ENCODE measurements around the gene ZNF407. TPM values are rescaled to one million over a fixed set of nuclear protein-coding genes. Genes with fewer than 3 reads are reported as not detected.

The ZNF407 gene
- total and polyA plus RNA-seq, 7 experiments from 2014 or later = 6.8 to 31.3 (median 27.9) TPM

- H3K27ac ChIP-seq (ENCODE audit: low read depth, low read length) = no peak overlapping the region
- no peaks in the 10 kb centered on the region for H3K36me3 ChIP-seq (ENCODE audit: control insufficient read depth in 2 of 3, insufficient read depth in 3 of 3, low read length in 3 of 3)
- H3K9me3 ChIP-seq (ENCODE audit: control insufficient read depth in 2 of 3, low read length in 3 of 3) = no peaks in the 10 kb centered on the region
- H3K9me3 Mint-ChIP-seq = no peaks in the 10 kb centered on the region
- ChIA-PET POLR2A (no interaction called here), CTCF (no interaction called here)
- no peak overlapping the region for H3K4me3 Mint-ChIP-seq
- H3K36me3 Mint-ChIP-seq = peaks cover 0 to 35% (median 4%) of the 10 kb centered on the region in 5 donors
- no peak for DNase-seq
- H3K4me1 ChIP-seq (ENCODE audit: control insufficient read depth in 2 of 2, insufficient read depth in 2 of 2, low read length in 2 of 2) = no peaks in the 10 kb centered on the region
- no peak overlapping the region for H3K27ac Mint-ChIP-seq
- peaks cover 0 to 7% (median 0%) of the 10 kb centered on the region in 7 donors for H3K4me1 Mint-ChIP-seq
- no peaks in the 10 kb centered on the region for H3K27me3 ChIP-seq (ENCODE audit: control insufficient read depth in 2 of 2, insufficient read depth in 2 of 2, low read length in 2 of 2)
- no peak overlapping the region for H3K4me3 ChIP-seq (ENCODE audit: low read length)
- no peak for ATAC-seq
- intact Hi-C loops (cut with micrococcal nuclease) = no loop called here
- H3K27me3 Mint-ChIP-seq = no peaks in the 10 kb centered on the region
These were observed 456.4 kb downstream of the ZNF407 start for GRCh38 chr18:75054046-75054445.

DNA sequence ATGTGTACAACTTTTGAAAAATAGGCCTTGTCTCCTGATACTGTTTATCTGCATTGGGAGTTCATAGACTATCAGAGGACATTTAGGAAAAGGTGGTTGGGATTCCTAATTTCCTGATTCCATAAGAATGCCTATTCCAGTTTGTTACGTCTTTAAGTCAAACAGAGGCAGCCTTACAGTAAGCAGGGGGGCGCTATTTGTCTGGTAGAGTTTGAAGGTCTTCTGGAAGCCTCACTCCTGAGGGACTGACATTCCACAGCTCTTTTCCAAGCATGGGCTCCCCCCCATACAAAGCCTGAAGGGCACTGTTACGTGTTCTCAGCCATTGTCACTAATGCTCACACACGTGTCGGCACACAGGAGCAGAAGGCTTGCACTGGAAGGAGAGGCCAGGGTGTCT is 456.9 kb downstream of the ZNF407 start:
- Mint-ChIP-seq H3K27ac (no peak overlapping the region), H3K4me3 (no peak overlapping the region), H3K36me3 (peaks cover 0 to 38% (median 2%) of the 10 kb centered on the region in 5 donors), H3K4me1 (peaks cover 0 to 7% (median 0%) of the 10 kb centered on the region in 7 donors), H3K9me3 (no peaks in the 10 kb centered on the region), H3K27me3 (no peaks in the 10 kb centered on the region)
- H3K4me1 ChIP-seq (ENCODE audit: control insufficient read depth in 2 of 2, insufficient read depth in 2 of 2, low read length in 2 of 2) = no peaks in the 10 kb centered on the region
- DNase-seq (no peak), ATAC-seq (no peak)
- no peaks in the 10 kb centered on the region for H3K9me3 ChIP-seq (ENCODE audit: control insufficient read depth in 2 of 3, low read length in 3 of 3)
- intact Hi-C loops (cut with micrococcal nuclease) = no loop called here
- ChIA-PET POLR2A (no interaction called here), CTCF (no interaction called here)
- H3K36me3 ChIP-seq (ENCODE audit: control insufficient read depth in 2 of 3, insufficient read depth in 3 of 3, low read length in 3 of 3) = no peaks in the 10 kb centered on the region
- H3K27me3 ChIP-seq (ENCODE audit: control insufficient read depth in 2 of 2, insufficient read depth in 2 of 2, low read length in 2 of 2) = no peaks in the 10 kb centered on the region
- H3K27ac ChIP-seq (ENCODE audit: low read depth, low read length) = no peak overlapping the region
- no peak overlapping the region for H3K4me3 ChIP-seq (ENCODE audit: low read length)

- no peaks in the 10 kb centered on the region for H3K9me3 Mint-ChIP-seq
- Histone ChIP-seq H3K4me3 (ENCODE audit: low read length) (no peak overlapping the region), H3K4me1 (ENCODE audit: control insufficient read depth in 2 of 2, insufficient read depth in 2 of 2, low read length in 2 of 2) (no peaks in the 10 kb centered on the region), H3K27ac (ENCODE audit: low read depth, low read length) (no peak overlapping the region), H3K27me3 (ENCODE audit: control insufficient read depth in 2 of 2, insufficient read depth in 2 of 2, low read length in 2 of 2) (no peaks in the 10 kb centered on the region), H3K9me3 (ENCODE audit: control insufficient read depth in 2 of 3, low read length in 3 of 3) (no peaks in the 10 kb centered on the region), H3K36me3 (ENCODE audit: control insufficient read depth in 2 of 3, insufficient read depth in 3 of 3, low read length in 3 of 3) (no peaks in the 10 kb centered on the region)
- ChIA-PET CTCF (no interaction called here), POLR2A (interaction anchor here (0.6 to 1.5 kb wide), 3 partner anchors 16 to 450 kb away, joined by 3 to 4 read pairs (median 3); no protein-coding TSS in a partner anchor)
- H3K36me3 Mint-ChIP-seq = peaks cover 0 to 48% (median 8%) of the 10 kb centered on the region in 5 donors
- peaks cover 0 to 10% (median 0%) of the 10 kb centered on the region in 7 donors for H3K4me1 Mint-ChIP-seq
- H3K27me3 Mint-ChIP-seq = no peaks in the 10 kb centered on the region
- ATAC-seq (no peak), DNase-seq (no peak)
- intact Hi-C loops (cut with micrococcal nuclease) = no loop called here
- H3K27ac Mint-ChIP-seq = no peak overlapping the region
- H3K4me3 Mint-ChIP-seq = no peak overlapping the region
These were observed 459.7 kb downstream of the ZNF407 start for GRCh38 chr18:75057169-75057960.

GRCh38 chr18:75060185-75060584 is 462.5 kb downstream of the ZNF407 start:
- intact Hi-C loops (cut with micrococcal nuclease) = no loop called here
- Histone ChIP-seq H3K4me3 (ENCODE audit: low read length) (no peak overlapping the region), H3K4me1 (ENCODE audit: control insufficient read depth in 2 of 2, insufficient read depth in 2 of 2, low read length in 2 of 2) (no peaks in the 10 kb centered on the region), H3K36me3 (ENCODE audit: control insufficient read depth in 2 of 3, insufficient read depth in 3 of 3, low read length in 3 of 3) (peaks cover 0 to 20% (median 0%) of the 10 kb centered on the region in 3 experiments), H3K27ac (ENCODE audit: low read depth, low read length) (no peak overlapping the region), H3K9me3 (ENCODE audit: control insufficient read depth in 2 of 3, low read length in 3 of 3) (no peaks in the 10 kb centered on the region), H3K27me3 (ENCODE audit: control insufficient read depth in 2 of 2, insufficient read depth in 2 of 2, low read length in 2 of 2) (no peaks in the 10 kb centered on the region)
- H3K27me3 Mint-ChIP-seq = no peaks in the 10 kb centered on the region
- H3K27ac Mint-ChIP-seq = no peak overlapping the region
- peaks cover 0 to 59% (median 19%) of the 10 kb centered on the region in 5 donors for H3K36me3 Mint-ChIP-seq
- DNase-seq (no peak), ATAC-seq (no peak)
- no peaks in the 10 kb centered on the region for H3K9me3 Mint-ChIP-seq
- POLR2A ChIA-PET = interaction anchor here (0.7 kb wide), 1 partner anchor 138 kb away, joined by 3 read pairs; no protein-coding TSS in a partner anchor
- CTCF ChIA-PET = no interaction called here
- H3K4me3 Mint-ChIP-seq = no peak overlapping the region
- H3K4me1 Mint-ChIP-seq = peaks cover 0 to 9% (median 0%) of the 10 kb centered on the region in 7 donors

DNA sequence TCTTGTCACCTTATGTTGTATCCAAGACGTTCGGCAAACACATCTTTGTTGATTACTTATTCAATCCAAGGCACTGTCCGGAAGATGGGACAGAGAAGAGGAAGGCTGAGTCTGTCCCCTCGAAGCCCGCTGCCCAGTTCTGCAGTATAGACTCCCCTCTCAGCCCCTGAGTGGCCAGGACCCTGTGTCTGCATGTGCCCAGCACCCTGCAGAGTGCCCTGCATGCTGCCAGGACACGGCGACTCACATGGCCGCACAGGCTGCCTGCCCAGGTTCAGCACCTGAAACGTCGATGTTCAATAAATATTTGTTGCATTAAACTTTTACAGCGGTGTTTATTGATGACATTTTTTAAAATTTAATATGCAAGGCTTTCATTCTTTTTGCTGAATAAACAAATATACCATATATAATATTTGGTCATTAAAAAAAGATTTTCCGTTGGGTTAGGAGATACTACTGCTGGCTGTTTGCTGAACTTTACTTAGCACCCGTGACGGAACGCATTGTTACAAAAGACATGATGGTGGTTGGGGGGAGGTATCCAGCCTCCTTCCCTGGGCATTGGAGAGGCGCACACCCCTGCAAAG is 464.7 kb downstream of the ZNF407 start:
- no peak overlapping the region for H3K4me3 Mint-ChIP-seq
- DNase-seq = no peak
- peaks cover 0 to 5% (median 0%) of the 10 kb centered on the region in 7 donors for H3K4me1 Mint-ChIP-seq
- ATAC-seq = no peak
- CTCF ChIA-PET = no interaction called here
- no peaks in the 10 kb centered on the region for H3K4me1 ChIP-seq (ENCODE audit: control insufficient read depth in 2 of 2, insufficient read depth in 2 of 2, low read length in 2 of 2)
- H3K27ac Mint-ChIP-seq = peak overlapping the region in 1 of 9 donors; percentile 69
- H3K27me3 ChIP-seq (ENCODE audit: control insufficient read depth in 2 of 2, insufficient read depth in 2 of 2, low read length in 2 of 2) = no peaks in the 10 kb centered on the region
- H3K27ac ChIP-seq (ENCODE audit: low read depth, low read length) = no peak overlapping the region
- no peaks in the 10 kb centered on the region for H3K9me3 Mint-ChIP-seq
- intact Hi-C loops (cut with micrococcal nuclease) = no loop called here
- peaks cover 0 to 63% (median 25%) of the 10 kb centered on the region in 5 donors for H3K36me3 Mint-ChIP-seq
- H3K9me3 ChIP-seq (ENCODE audit: control insufficient read depth in 2 of 3, low read length in 3 of 3) = no peaks in the 10 kb centered on the region
- POLR2A ChIA-PET = no interaction called here
- no peaks in the 10 kb centered on the region for H3K27me3 Mint-ChIP-seq
- peaks cover 0 to 20% (median 0%) of the 10 kb centered on the region in 3 experiments for H3K36me3 ChIP-seq (ENCODE audit: control insufficient read depth in 2 of 3, insufficient read depth in 3 of 3, low read length in 3 of 3)
- no peak overlapping the region for H3K4me3 ChIP-seq (ENCODE audit: low read length)

DNA sequence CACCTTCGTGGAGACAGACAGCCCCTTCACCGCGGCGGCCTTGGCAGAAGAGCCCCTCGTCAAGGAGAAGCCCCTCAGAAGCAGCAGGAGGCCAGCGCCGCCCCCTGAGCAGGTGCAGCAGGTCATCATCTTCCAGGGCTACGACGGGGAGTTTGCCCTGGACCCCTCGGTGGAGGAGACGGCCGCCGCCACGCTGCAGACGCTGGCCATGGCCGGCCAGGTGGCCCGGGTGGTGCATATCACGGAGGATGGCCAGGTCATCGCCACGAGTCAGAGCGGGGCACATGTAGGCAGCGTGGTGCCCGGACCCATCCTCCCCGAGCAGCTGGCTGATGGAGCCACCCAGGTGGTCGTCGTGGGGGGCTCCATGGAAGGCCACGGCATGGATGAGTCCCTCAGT is 465.5 kb downstream of the ZNF407 start:
- Mint-ChIP-seq H3K27me3 (no peaks in the 10 kb centered on the region), H3K9me3 (no peaks in the 10 kb centered on the region), H3K36me3 (peaks cover 0 to 56% (median 25%) of the 10 kb centered on the region in 5 donors), H3K4me3 (no peak overlapping the region), H3K4me1 (peaks cover 0 to 10% (median 8%) of the 10 kb centered on the region in 7 donors), H3K27ac (no peak overlapping the region)
- CTCF ChIA-PET = no interaction called here
- H3K9me3 ChIP-seq (ENCODE audit: control insufficient read depth in 2 of 3, low read length in 3 of 3) = no peaks in the 10 kb centered on the region
- H3K36me3 ChIP-seq (ENCODE audit: control insufficient read depth in 2 of 3, insufficient read depth in 3 of 3, low read length in 3 of 3) = peaks cover 0 to 20% (median 0%) of the 10 kb centered on the region in 3 experiments
- DNase-seq = no peak
- intact Hi-C loops (cut with micrococcal nuclease) = no loop called here
- H3K27me3 ChIP-seq (ENCODE audit: control insufficient read depth in 2 of 2, insufficient read depth in 2 of 2, low read length in 2 of 2) = no peaks in the 10 kb centered on the region
- POLR2A ChIA-PET = no interaction called here
- no peaks in the 10 kb centered on the region for H3K4me1 ChIP-seq (ENCODE audit: control insufficient read depth in 2 of 2, insufficient read depth in 2 of 2, low read length in 2 of 2)
- ATAC-seq = peak; percentile 15
- no peak overlapping the region for H3K27ac ChIP-seq (ENCODE audit: low read depth, low read length)
- no peak overlapping the region for H3K4me3 ChIP-seq (ENCODE audit: low read length)
